ENCODE data around the gene THBS3.
"Not testable (repeated sequence)": the region's sequence is repeated elsewhere in the genome, so short reads cannot be mapped to it uniquely, and the experiment has no call there.

THBS3 gene

DNA sequence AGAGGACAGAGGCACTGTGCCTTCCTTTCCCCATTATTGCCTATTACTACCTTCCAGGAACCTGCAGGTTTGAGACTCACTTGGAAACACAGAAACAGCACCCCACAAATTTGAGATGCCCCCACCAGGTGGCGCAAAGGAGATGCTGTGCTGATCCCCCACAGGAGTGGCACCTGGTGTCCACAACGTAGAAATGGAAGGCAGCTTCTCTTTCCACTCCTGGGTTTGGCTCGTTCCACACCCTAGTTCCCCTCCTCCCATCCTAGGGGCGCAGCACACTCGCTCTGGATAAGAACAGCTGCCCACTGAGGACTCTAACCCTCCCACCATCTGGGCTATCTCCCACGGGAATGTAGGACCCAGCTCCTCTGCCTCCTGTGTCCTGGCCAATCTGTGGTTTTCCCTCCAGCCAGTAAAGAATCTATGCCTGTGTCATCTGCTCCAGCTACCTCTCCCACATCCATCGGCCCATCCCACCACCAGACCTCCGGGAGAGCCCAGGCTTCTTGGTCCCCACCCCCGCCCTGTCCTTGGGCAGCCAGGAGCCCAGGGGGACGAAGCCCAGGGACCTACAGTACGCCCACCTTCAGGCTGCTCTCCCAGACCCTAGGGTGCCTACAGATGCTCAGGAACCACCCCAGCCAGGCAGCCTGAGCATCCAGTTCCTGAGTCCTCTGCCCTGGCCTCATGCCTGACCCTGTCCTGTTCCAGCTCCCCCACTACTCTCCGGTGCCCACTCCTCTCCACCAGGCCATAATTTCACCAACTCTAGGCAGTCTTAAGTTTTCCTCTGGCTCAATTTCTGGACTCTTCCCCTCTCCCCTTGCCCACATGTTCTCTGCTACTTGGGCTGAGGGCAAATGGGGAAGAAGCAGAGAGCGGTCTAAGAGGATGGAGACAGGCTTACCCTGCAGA, 549 bp downstream of the THBS3 start:
- peak; percentile 73 to 89 (median 85) for DNase-seq

DNA sequence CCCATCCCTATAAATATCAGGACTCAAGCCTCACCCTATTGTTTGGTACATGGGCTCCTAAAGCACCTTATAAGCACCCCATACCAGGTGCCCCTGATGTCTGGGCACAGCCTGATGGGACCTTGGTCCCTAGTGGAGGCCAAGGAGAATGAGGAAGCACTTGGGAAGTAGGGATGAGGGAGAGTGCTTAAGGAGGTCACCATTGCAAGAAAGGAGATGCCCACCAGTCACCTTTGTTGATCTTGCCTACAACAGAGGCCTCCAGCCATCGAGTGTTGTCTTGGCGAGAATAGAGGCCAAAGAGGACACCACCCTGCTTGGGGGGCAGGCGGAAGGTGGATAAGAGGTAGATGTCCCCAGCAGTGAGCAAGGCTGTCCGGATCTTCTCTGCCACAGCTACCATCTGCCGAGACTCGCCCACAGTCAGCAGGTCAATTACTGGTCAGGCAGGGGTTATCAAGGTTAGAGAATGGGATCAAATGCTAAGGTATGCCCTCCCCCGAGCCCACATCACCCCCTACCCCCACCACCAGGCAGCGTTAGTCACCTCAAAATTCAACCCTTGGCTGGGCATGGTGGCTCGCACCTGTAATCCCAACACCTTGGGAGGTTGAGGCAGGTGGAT, 1.6 kb downstream of the THBS3 start:
- DNase-seq = no peak

GRCh38 chr1:155205035-155205434, 2.7 kb downstream of the THBS3 start:
- DNase-seq = no peak

DNA sequence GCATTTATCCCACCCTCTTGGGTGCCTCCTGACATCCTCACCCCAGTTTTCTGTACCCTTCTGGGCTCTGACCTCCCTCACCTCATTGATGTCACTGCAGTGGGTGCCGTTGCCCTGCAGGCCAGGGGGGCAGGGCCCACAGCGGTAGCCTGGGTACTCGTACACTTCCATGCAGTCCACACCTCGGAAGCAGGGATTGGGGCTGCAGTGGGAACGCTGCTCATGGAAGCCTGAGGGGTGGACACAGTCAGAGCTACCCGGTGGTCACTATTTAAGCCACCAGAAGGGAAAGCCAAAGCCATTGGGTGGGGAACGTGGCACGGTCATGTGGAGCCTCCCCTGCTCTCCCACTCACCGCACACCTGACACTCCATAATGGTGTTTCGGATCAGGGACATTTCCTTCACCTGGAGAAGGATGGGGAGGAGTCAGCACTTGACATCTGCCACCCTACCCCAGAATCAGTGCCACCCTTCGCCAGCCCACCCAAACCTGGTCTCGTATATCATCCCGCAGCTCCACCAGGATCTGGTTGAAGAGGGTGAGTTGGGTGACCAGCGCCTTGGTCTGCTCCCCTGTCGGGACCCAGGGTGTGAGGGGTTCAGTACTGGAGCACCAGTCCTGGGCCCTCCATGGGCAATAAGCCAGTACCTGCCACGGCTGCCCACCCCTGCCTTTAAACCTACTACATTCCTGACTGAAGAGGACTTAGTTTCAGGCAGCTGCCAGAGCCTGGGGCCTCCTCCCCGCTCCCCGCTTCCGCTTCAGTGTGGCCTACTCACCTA, 4.8 kb downstream of the THBS3 start:
- DNase-seq = no peak

DNA sequence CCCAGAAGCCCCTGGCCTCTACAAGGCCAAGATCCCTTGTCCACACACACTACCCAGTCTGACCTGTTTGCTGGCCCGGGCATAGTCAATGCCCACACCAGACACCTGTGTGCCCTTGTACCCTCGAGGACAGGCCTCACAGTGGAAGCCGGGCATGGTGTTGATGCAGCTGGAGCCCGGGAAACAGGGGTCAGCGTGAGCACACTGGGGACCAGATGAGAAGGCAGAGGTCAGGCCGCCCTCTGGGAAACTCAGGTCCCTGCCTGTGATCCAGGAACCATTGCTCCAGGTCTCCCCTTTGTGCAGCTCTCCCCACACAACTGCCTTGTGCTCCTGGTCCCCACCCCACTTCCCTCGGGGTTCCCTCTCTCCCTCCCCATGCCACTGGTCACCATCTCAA, 5.5 kb downstream of the THBS3 start:
- DNase-seq = no peak

GRCh38 chr1:155200920-155201319, 6.8 kb downstream of the THBS3 start:
- no peak for DNase-seq

- no peak for DNase-seq
Observed at GRCh38 chr1:155199792-155200191, 7.9 kb downstream of the THBS3 start.

DNA sequence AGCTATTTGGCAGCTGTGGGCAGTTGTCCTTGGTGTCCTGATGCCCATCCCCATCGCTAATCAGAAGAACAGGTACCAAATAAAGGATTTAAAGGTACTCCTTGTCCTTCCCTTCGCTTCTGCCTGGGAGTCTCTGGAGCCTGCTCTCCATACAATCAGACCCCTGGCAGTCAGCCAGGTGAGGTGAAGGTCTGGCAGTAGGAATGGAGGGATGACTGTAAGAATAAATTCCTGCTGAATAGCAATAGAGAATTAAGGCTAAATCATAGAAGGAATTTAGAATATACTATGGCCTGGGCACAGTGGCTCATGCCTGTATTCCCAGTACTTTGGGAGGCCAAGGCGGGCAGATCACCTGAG, 9.2 kb downstream of the THBS3 start:
- no peak for DNase-seq

- no peak for DNase-seq
Observed at GRCh38 chr1:155197901-155198546, 9.7 kb downstream of the THBS3 start.

DNA sequence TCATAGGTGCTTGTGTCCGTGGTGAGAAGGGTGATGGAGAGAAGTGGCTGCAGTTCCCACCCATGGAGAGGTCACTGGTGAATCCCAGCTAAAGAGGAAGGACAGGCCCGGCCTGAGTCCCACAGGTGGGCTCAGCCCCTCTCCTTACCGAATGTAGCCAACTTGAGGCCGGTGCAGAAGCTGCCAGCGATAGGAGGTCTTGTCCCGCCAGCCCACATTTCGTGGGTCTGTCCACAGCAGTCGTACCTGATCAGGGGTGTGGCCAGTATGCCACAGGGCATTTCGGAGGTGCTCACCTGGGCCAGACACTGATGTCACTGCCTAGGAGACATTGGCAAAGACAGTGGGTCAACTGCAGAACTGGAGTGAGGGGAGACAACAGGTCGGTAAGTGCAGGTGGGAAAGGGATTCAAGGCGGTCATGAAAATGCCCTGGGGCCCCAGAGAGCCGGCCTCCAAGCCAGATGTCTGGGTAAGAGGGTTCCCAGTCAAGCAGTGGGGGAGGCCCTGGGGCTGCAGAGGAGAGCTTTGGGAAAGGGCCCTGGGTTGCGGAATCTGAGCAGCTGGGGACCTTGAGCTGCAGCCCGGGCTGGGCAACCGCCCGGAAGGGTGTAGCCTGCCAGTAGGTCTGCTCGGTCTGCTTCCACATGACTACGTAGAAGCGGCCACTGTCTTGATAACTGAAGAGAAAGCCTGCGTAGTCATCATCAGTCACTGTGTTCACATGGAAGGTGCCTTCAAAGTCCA, 10.6 kb downstream of the THBS3 start:
- no peak for DNase-seq

DNA sequence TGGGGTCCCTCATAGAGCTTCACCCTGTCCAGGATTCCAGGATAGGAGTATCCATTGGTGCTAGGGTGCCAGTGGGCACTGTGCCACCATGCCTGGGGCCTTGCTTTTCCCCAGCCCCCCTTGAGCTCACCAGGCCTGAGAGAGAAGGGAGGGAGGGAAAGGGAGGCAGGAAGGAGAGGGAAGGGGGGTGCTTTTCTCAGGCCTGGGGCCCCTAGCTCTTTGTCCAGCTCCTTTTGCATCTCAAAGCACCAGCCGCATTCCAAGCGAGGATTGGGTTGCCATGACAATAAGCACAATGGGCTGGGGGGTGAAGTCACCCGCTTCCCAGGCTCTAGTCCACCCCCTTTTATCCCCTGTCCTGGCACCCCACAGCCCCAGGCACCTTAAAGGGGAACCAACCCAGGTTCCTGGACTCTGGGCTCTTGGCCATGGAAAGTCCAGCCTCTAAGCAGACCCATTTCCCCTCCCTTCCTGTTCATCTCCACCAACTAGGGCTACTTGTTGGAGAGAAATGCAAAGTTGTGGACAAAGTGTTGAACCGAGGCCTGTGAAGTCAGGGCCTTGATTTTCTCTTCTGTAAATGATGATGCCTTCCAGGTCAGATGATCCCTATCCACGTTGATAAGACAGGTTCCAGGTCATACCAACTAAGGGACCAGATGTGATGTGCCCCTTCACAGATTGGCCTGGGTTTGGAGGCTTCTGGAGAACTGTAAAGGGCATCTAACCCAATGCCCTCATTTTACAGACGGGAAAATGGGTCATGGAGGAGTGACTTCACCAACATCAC, 11.4 kb downstream of the THBS3 start:
- no peak for DNase-seq

GRCh38 chr1:155195201-155196102, 12.2 kb downstream of the THBS3 start:
- no peak for DNase-seq

- DNase-seq = not testable (repeated sequence)
Observed at GRCh38 chr1:155193991-155194240, 13.8 kb downstream of the THBS3 start.

DNA sequence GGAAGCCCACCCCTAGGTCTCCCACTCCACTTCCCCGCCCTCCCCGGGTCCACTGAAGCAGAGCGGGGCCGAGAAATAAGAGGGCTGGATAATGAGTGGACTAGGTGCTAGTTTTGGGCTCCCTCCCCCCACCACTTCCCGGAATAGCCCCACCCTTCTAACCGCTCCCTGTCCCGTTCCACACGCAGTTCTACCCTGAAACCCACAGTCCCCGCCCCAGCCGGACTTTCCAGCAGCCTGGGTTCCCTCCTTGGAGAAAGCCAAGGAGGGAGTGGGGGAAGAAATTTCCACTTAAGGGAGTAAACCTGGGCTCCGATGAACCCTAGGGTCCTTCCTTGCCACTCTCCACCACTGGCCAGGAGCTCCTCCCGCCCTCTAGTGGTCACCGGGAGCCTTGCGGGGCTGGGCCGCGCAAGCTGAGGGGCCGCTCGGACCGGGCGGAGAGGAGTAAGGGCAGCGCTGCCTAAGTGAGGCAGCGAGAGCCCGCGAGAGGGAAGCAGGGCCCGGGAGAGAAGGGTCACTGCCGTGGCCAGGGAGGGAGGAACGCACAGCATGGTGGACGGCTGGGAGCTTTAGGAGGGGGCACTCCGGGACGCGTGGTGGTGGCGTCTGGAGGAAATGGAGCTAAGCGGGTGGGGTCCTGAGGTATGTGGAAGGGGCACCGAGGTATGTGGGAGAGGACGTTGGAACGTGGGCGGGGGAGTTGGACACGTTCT, 14.3 kb downstream of the THBS3 start:
- peak; percentile 31 to 87 (median 51) for DNase-seq

DNA sequence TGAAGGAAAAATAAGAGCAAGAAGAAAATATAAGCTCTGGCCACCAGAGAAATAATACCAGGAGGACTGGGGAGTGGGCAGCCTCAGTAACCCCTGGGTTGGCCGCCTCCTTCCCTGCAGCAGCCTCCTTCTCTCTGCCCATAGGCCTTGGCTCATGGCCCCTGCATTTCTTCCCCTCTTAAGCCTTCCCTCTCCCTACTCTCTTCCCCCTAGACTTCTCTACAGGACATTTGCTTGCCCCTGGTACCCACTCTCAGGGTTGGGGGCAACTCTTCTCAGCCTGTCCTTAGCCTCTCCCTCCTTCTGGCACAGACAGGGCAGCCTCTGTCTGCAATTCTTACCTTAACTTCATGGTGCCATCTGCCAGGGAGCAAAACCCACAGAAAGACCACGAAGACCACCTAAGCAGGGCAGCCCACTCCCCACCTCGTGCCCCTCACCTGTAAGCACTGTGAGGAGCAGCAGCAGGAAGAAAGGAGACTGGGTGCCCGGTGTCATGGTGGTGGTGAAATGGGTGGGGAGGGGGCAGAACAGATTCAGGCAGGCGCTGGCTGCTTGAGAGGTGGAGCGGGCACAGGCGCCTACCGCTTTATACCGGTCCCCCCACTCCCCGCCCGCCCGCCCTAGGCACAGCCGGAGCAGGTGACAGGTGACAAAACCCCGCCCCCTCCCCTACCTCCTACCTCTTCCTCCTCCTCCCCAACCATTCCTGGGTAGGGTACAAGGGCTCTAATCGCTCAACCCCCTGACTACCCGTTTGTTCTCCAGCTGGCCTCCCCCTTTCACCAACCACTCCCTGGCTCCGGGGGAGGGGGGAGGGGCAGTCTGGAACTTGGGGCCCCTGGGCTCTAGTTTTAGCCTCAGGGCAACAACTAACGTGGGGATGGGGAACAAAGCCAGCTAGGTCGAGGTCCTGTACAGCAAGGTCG, 15.1 kb downstream of the THBS3 start:
- peak in 2 of 5 donors; percentile 37 to 41 for DNase-seq

DNA sequence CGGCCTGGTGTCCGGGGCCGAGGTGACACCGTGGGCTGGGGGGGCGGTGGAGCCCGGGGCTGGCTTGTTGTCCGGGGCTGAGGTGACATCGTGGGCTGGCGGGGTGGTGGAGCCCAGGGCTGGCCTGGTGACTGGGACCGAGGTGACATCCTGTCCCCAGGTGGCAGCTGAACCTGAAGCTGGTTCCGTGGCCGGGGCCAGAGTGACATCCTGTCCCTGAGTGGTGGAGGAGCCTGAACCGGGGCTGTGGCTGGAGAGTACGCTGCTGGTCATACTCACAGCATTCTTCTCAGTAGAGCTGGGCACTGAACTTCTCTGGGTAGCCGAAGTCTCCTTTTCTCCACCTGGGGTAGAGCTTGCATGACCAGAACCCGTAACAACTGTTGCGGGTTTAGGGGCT, 15.8 kb downstream of the THBS3 start:
- DNase-seq = no peak

GRCh38 chr1:155189926-155190325, 17.8 kb downstream of the THBS3 start:
- not testable (repeated sequence) for DNase-seq

DNA sequence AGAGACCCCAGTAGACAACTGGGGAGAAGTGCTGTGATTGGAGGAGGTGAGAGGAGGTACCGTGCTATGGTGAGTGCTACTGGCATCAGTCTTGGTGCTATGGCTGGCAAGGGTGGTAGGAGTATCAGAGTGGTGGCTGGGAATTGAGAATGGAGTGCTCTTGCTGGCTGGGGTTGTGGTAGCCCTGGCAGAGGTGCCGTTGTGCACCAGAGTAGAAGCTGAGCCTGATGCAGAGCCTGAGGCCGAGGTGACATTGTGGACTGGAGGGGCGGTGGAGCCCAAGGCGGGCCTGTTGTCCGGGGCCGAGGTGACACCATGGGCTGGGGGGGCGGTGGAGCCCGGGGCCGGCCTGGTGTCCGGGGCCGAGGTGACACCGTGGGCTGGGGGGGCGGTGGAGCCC, 19.4 kb downstream of the THBS3 start:
- no peak for DNase-seq

- no peak for DNase-seq
Observed at GRCh38 chr1:155187456-155187891, 20.2 kb downstream of the THBS3 start.

All from T-helper 1 cell (primary cell).